Memory B cell (primary cell): ENCODE measurements around the gene HIRA.
"Not testable (repeated sequence)": the region's sequence is repeated elsewhere in the genome, so short reads cannot be mapped to it uniquely, and the experiment has no call there.

Source experiments
- ATAC-seq: fragments of 150-1000 bp; cut with Tn5 transposase; 2 replicates; pipeline ENCODE4 v1.10.0; 2021; ENCODE audit warnings: low read depth, mild to moderate bottlenecking, moderate library complexity
- DNase-seq, 2 donors: peaks; one replicate each; pipeline ENCODE4 v3.0.0; 2022; ENCODE audit warnings: low spot score in 2 of 2
- H3K27ac Mint-ChIP-seq: one replicate; pipeline ENCODE4 v1.8.0; 2022; ENCODE audit warnings: mild to moderate bottlenecking, moderate library complexity, mixed read lengths
- H3K27me3 Mint-ChIP-seq: one replicate; pipeline ENCODE4 v1.8.0; 2022; ENCODE audit warnings: mixed read lengths
- H3K36me3 Mint-ChIP-seq: one replicate; pipeline ENCODE4 v1.8.0; 2022; ENCODE audit warnings: mild to moderate bottlenecking, mixed read lengths
- H3K4me1 Mint-ChIP-seq: one replicate; pipeline ENCODE4 v1.8.0; 2022; ENCODE audit warnings: mixed read lengths
- H3K4me3 Mint-ChIP-seq: one replicate; pipeline ENCODE4 v1.8.0; 2022; ENCODE audit warnings: mild to moderate bottlenecking, moderate library complexity, mixed read lengths
- H3K9me3 Mint-ChIP-seq: one replicate; pipeline ENCODE4 v1.8.0; 2022; ENCODE audit warnings: mixed read lengths

The HIRA gene

GRCh38 chr22:19440411-19441195, 9.1 kb upstream of the HIRA start:
- Mint-ChIP-seq H3K4me1 (peaks cover 20% of the 10 kb centered on the region), H3K27ac (peak overlapping the region; percentile 61), H3K36me3 (peaks cover 8% of the 10 kb centered on the region), H3K4me3 (no peak overlapping the region), H3K9me3 (no peaks in the 10 kb centered on the region), H3K27me3 (no peaks in the 10 kb centered on the region)
- ATAC-seq: no peak
- no peak for DNase-seq

GRCh38 chr22:19438298-19438697, 6.8 kb upstream of the HIRA start:
- Mint-ChIP-seq H3K27ac (no peak overlapping the region), H3K27me3 (no peaks in the 10 kb centered on the region), H3K36me3 (peaks cover 10% of the 10 kb centered on the region), H3K4me1 (peaks cover 24% of the 10 kb centered on the region), H3K4me3 (no peak overlapping the region), H3K9me3 (no peaks in the 10 kb centered on the region)
- ATAC-seq: no peak
- no peak for DNase-seq

GRCh38 chr22:19436444-19437161, 5.1 kb upstream of the HIRA start:
- ATAC-seq: not testable (repeated sequence)

GRCh38 chr22:19434829-19435580, 3.5 kb upstream of the HIRA start:
- H3K27ac Mint-ChIP-seq: peak overlapping the region; percentile 83
- H3K4me1 Mint-ChIP-seq: peaks cover 25% of the 10 kb centered on the region
- H3K27me3 Mint-ChIP-seq: no peaks in the 10 kb centered on the region
- peak overlapping the region; percentile 11 for H3K4me3 Mint-ChIP-seq
- no peak for ATAC-seq
- H3K36me3 Mint-ChIP-seq: peaks cover 8% of the 10 kb centered on the region
- H3K9me3 Mint-ChIP-seq: no peaks in the 10 kb centered on the region
- no peak for DNase-seq

More at GRCh38 chr22:19436444-19437161, 5.1 kb upstream of the HIRA start:
- not testable (repeated sequence) for H3K36me3 Mint-ChIP-seq, H3K4me3 Mint-ChIP-seq, H3K9me3 Mint-ChIP-seq, H3K27me3 Mint-ChIP-seq, DNase-seq
- Mint-ChIP-seq H3K4me1 (peaks cover 21% of the 10 kb centered on the region), H3K27ac (peak overlapping the region; percentile 7)

GRCh38 chr22:19434401-19434800, 2.9 kb upstream of the HIRA start:
- Mint-ChIP-seq H3K36me3 (peaks cover 8% of the 10 kb centered on the region), H3K9me3 (no peaks in the 10 kb centered on the region), H3K4me3 (peak overlapping the region; percentile 60), H3K27ac (peak overlapping the region; percentile 83), H3K27me3 (no peaks in the 10 kb centered on the region), H3K4me1 (peaks cover 31% of the 10 kb centered on the region)
- DNase-seq (no peak), ATAC-seq (no peak)

- Mint-ChIP-seq H3K4me3 (peak within 1 kb of the TSS; percentile 92), H3K27me3 (no peaks in the 10 kb centered on the region), H3K36me3 (peaks cover 7% of the 10 kb centered on the region), H3K27ac (peak within 1 kb of the TSS; percentile 89), H3K4me1 (peaks cover 33% of the 10 kb centered on the region), H3K9me3 (no peaks in the 10 kb centered on the region)
- ATAC-seq (peak; percentile 81), DNase-seq (peak; percentile 74 to 78)
Measured at GRCh38 chr22:19432133-19432851, 759 bp upstream of the HIRA start, which contains the start of gene MRPL40. Gene MRPL40, plus strand, starts transcription at chr22:19432545. Its CDS starts 10 bp downstream, at chr22:19432555.

- peaks cover 40% of the 10 kb centered on the region for H3K4me1 Mint-ChIP-seq
- H3K9me3 Mint-ChIP-seq: no peaks in the 10 kb centered on the region
- H3K27me3 Mint-ChIP-seq: no peaks in the 10 kb centered on the region
- peaks cover 8% of the 10 kb centered on the region for H3K36me3 Mint-ChIP-seq
- peak overlapping the region; percentile 92 for H3K4me3 Mint-ChIP-seq
- ATAC-seq: no peak
- peak in 1 of 2 donors; percentile 47 for DNase-seq
- H3K27ac Mint-ChIP-seq: peak overlapping the region; percentile 89
Measured at GRCh38 chr22:19430890-19431541, 517 bp downstream of the HIRA start.

GRCh38 chr22:19429950-19430889, 1.3 kb downstream of the HIRA start:
- ATAC-seq (no peak), DNase-seq (no peak)
- Mint-ChIP-seq H3K36me3 (peaks cover 6% of the 10 kb centered on the region), H3K27ac (peak overlapping the region; percentile 89), H3K27me3 (no peaks in the 10 kb centered on the region), H3K9me3 (no peaks in the 10 kb centered on the region), H3K4me3 (peak overlapping the region; percentile 92), H3K4me1 (peaks cover 36% of the 10 kb centered on the region)

GRCh38 chr22:19424186-19424500, 7.4 kb downstream of the HIRA start:
- DNase-seq (no peak), ATAC-seq (no peak)
- no peak overlapping the region for H3K27ac Mint-ChIP-seq
- peaks cover 39% of the 10 kb centered on the region for H3K4me1 Mint-ChIP-seq
- H3K4me3 Mint-ChIP-seq: no peak overlapping the region
- peaks cover 7% of the 10 kb centered on the region for H3K36me3 Mint-ChIP-seq
- no peaks in the 10 kb centered on the region for H3K9me3 Mint-ChIP-seq
- H3K27me3 Mint-ChIP-seq: no peaks in the 10 kb centered on the region

- Mint-ChIP-seq H3K27ac (no peak overlapping the region), H3K9me3 (no peaks in the 10 kb centered on the region), H3K4me3 (no peak overlapping the region), H3K36me3 (peaks cover 9% of the 10 kb centered on the region), H3K27me3 (no peaks in the 10 kb centered on the region), H3K4me1 (peaks cover 41% of the 10 kb centered on the region)
- DNase-seq: no peak
- no peak for ATAC-seq
Measured at GRCh38 chr22:19422440-19423301, 8.9 kb downstream of the HIRA start.

- H3K4me3 Mint-ChIP-seq: no peak overlapping the region
- H3K36me3 Mint-ChIP-seq: peaks cover 8% of the 10 kb centered on the region
- peaks cover 36% of the 10 kb centered on the region for H3K4me1 Mint-ChIP-seq
- no peaks in the 10 kb centered on the region for H3K9me3 Mint-ChIP-seq
- DNase-seq (no peak), ATAC-seq (no peak)
- no peaks in the 10 kb centered on the region for H3K27me3 Mint-ChIP-seq
- no peak overlapping the region for H3K27ac Mint-ChIP-seq
Measured at GRCh38 chr22:19420321-19420720, 11.2 kb downstream of the HIRA start.
